ENCODE measurements around the gene PRICKLE1. TPM values are rescaled to one million over a fixed set of nuclear protein-coding genes. Genes with fewer than 3 reads are reported as not detected.
A peak's percentile ranks its signal among the peaks of the same experiment; 100 is the strongest.

The PRICKLE1 gene
- total and polyA plus RNA-seq, 2 experiments from 2014 or later, result 7.7 to 51.7 TPM

GRCh38 chr12:42483521-42483790, 106.1 kb downstream of the PRICKLE1 start:
- peaks cover 29% of the 10 kb centered on the region for H3K27me3 ChIP-seq (ENCODE audit: insufficient read depth)
- TF ChIP-seq ETS1 (IDR thresholded peaks at IDR 0.05) (no peak), ZNF462 (CRISPR knock-in tag; IDR thresholded peaks at IDR 0.05) (no peak), CREB1 (CRISPR knock-in tag; IDR thresholded peaks at IDR 0.05; ENCODE audit: low read depth) (0 out of 2 replicates have a peak, but pooled peaks have one; percentile 55), NANOG (IDR thresholded peaks at IDR 0.05; ENCODE audit: borderline replicate concordance) (no peak), ZNF114 (CRISPR knock-in tag; IDR thresholded peaks at IDR 0.05) (no peak), STAT1 (IDR thresholded peaks at IDR 0.05; ENCODE audit: unreplicated experiment) (no peak)
- Mint-ChIP-seq H3K27ac (peak overlapping the region; percentile 93; the same call in 1 of the 2 replicates), H3K4me1 (peaks cover 70% of the 10 kb centered on the region), H3K36me3 (ENCODE audit: low read depth) (0 out of 3 replicates have a peak, but pooled peaks cover 3% of the 10 kb centered on the region), H3K27me3 (ENCODE audit: insufficient read depth, low read depth, poor library complexity) (peaks cover 25% of the 10 kb centered on the region), H3K9me3 (peaks cover 2% of the 10 kb centered on the region; the same call in 1 of the 3 replicates), H3K4me3 (peak overlapping the region; percentile 93)
- no peak overlapping the region for H2AFZ ChIP-seq
- peaks cover 5% of the 10 kb centered on the region; the same call in 1 of the 2 replicates for H4K20me1 ChIP-seq (replicated peaks; ENCODE audit: insufficient read depth)
- H3K36me3 ChIP-seq (ENCODE audit: insufficient read depth), result no peaks in the 10 kb centered on the region
- peak; percentile 3 for ATAC-seq
- DNase-seq (ENCODE audit: low spot score), result no peak
- H3K9me2 ChIP-seq (ENCODE audit: insufficient read depth), result no peaks in the 10 kb centered on the region
- H3F3A ChIP-seq (replicated peaks; ENCODE audit: low read depth), result 0 out of 2 replicates have a peak, but pooled peaks cover 5% of the 10 kb centered on the region
- peaks cover 40% of the 10 kb centered on the region for H3K79me2 ChIP-seq (replicated peaks; ENCODE audit: insufficient read depth)
- no peak overlapping the region; the same call in 1 of the 2 replicates for H3K27ac ChIP-seq (ENCODE audit: low read depth)
- H3K4me1 ChIP-seq (ENCODE audit: insufficient read depth), result peaks cover 46% of the 10 kb centered on the region
- peak overlapping the region; percentile 65 for H3K4me3 ChIP-seq
- H3K4me2 ChIP-seq, result peak overlapping the region; percentile 84
